H9 (cell line): ENCODE results near the gene MLLT3. TPM values are rescaled to one million over a fixed set of nuclear protein-coding genes. Genes with fewer than 3 reads are reported as not detected.

ENCODE experiments used
- DNase-seq: peaks from one replicate; pipeline ENCODE4 v3.0.0-alpha.2; 2017
- H2AFZ ChIP-seq: one replicate; pipeline ENCODE4 v1.6.1; 2013; ENCODE audit warnings: mild to moderate bottlenecking, low read length, control low read depth, moderate library complexity
- H2AK5ac ChIP-seq: 2 replicates; pipeline ENCODE4 v1.6.1; 2013; ENCODE audit warnings: low read length, control low read depth, mixed read lengths; ENCODE audit not compliant: insufficient read length
- H2BK120ac ChIP-seq: one replicate; pipeline ENCODE4 v1.6.1; 2013; ENCODE audit warnings: low read depth, mild to moderate bottlenecking, low read length, control low read depth, inconsistent platforms; ENCODE audit not compliant: poor library complexity, severe bottlenecking
- H2BK12ac ChIP-seq: 2 replicates; pipeline ENCODE4 v1.6.1; 2013; ENCODE audit warnings: low read length, control low read depth, mixed read lengths, low read depth; ENCODE audit not compliant: insufficient read length
- H2BK15ac ChIP-seq: 2 replicates; pipeline ENCODE4 v1.6.1; 2013; ENCODE audit warnings: low read depth, low read length, control low read depth
- H2BK20ac ChIP-seq: one replicate; pipeline ENCODE4 v1.6.1; 2013; ENCODE audit warnings: low read depth, mild to moderate bottlenecking, low read length, control low read depth, inconsistent platforms; ENCODE audit not compliant: poor library complexity, severe bottlenecking
- H2BK5ac ChIP-seq: 2 replicates; pipeline ENCODE4 v1.6.1; 2013; ENCODE audit warnings: low read length, control low read depth, mixed read lengths; ENCODE audit not compliant: insufficient read length
- H3K14ac ChIP-seq: 2 replicates; pipeline ENCODE4 v1.6.1; 2013; ENCODE audit warnings: low read length, control low read depth; ENCODE audit not compliant: insufficient read depth
- H3K18ac ChIP-seq: 2 replicates; pipeline ENCODE4 v1.6.1; 2013; ENCODE audit warnings: low read depth, mild to moderate bottlenecking, mixed read lengths, low read length, control low read depth; ENCODE audit not compliant: insufficient read length
- H3K23ac ChIP-seq: 2 replicates; pipeline ENCODE4 v1.6.1; 2013; ENCODE audit warnings: low read length, control low read depth, mixed read lengths, low read depth; ENCODE audit not compliant: insufficient read length
- H3K23me2 ChIP-seq: 2 replicates; pipeline ENCODE4 v1.6.1; 2013; ENCODE audit warnings: low read depth, mild to moderate bottlenecking, mixed read lengths, low read length, control low read depth; ENCODE audit not compliant: insufficient read length, poor library complexity, severe bottlenecking
- H3K27ac ChIP-seq: 2 replicates; pipeline ENCODE4 v1.5.1; 2013; ENCODE audit warnings: low read length, control low read depth, mixed read lengths, low read depth; ENCODE audit not compliant: insufficient read length
- H3K27me3 ChIP-seq: 2 replicates; pipeline ENCODE4 v1.6.1; 2013; ENCODE audit warnings: low read length, control low read depth, inconsistent platforms; ENCODE audit not compliant: insufficient read depth
- H3K4ac ChIP-seq: 2 replicates; pipeline ENCODE4 v1.6.1; 2013; ENCODE audit warnings: low read depth, mild to moderate bottlenecking, control low read depth, inconsistent platforms, low read length, moderate library complexity
- H3K4me1 ChIP-seq: 2 replicates; pipeline ENCODE4 v1.6.1; 2013; ENCODE audit warnings: low read length, control low read depth, inconsistent platforms; ENCODE audit not compliant: insufficient read depth
- H3K4me2 ChIP-seq: 2 replicates; pipeline ENCODE4 v1.6.1; 2013; ENCODE audit warnings: low read length, control low read depth, mixed read lengths; ENCODE audit not compliant: insufficient read length, insufficient read depth
- H3K56ac ChIP-seq: 2 replicates; pipeline ENCODE4 v1.6.1; 2013; ENCODE audit warnings: low read depth, mild to moderate bottlenecking, mixed read lengths, low read length, control low read depth; ENCODE audit not compliant: insufficient read length
- H3K79me1 ChIP-seq: 2 replicates; pipeline ENCODE4 v1.6.1; 2013; ENCODE audit warnings: low read depth, mild to moderate bottlenecking, moderate library complexity, low read length, control low read depth, inconsistent platforms; ENCODE audit not compliant: insufficient read depth, poor library complexity, severe bottlenecking
- H3K79me2 ChIP-seq: 2 replicates; pipeline ENCODE4 v1.6.1; 2013; ENCODE audit warnings: low read length, control low read depth, inconsistent platforms; ENCODE audit not compliant: insufficient read depth
- H3K9ac ChIP-seq: 2 replicates; pipeline ENCODE4 v1.6.1; 2013; ENCODE audit warnings: low read length, control low read depth, mixed read lengths; ENCODE audit not compliant: insufficient read length; ENCODE audit errors: extremely low read depth
- H3K9me3 ChIP-seq: one replicate; pipeline ENCODE4 v1.6.1; 2013; ENCODE audit warnings: low read depth, low read length, inconsistent platforms; ENCODE audit not compliant: control insufficient read depth
- H3T11ph ChIP-seq: one replicate; pipeline ENCODE4 v1.6.1; 2013; ENCODE audit warnings: mild to moderate bottlenecking, low read length, control low read depth, inconsistent platforms
- H4K20me1 ChIP-seq: one replicate; pipeline ENCODE4 v1.6.1; 2013; ENCODE audit not compliant: control insufficient read depth, insufficient read length, insufficient read depth
- H4K5ac ChIP-seq: 2 replicates; pipeline ENCODE4 v1.6.1; 2013; ENCODE audit warnings: low read depth, mild to moderate bottlenecking, mixed read lengths, low read length, control low read depth; ENCODE audit not compliant: insufficient read length
- H4K8ac ChIP-seq: replicated peaks from 2 replicates; pipeline ENCODE4 v1.6.1; 2013; ENCODE audit warnings: low read length, control low read depth, mixed read lengths, low read depth; ENCODE audit not compliant: insufficient read length
- H4K91ac ChIP-seq: 2 replicates; pipeline ENCODE4 v1.6.1; 2013; ENCODE audit warnings: low read depth, mild to moderate bottlenecking, moderate library complexity, mixed read lengths, low read length, control low read depth; ENCODE audit not compliant: insufficient read length
- H3K27ac Mint-ChIP-seq, 3 experiments: 2 replicates in 2 of 3; 3 replicates in 1 of 3; pipeline ENCODE4 v1.8.0; 2020 to 2021; ENCODE audit warnings: mixed read lengths in 3 of 3, mild to moderate bottlenecking in 1 of 3, moderate library complexity in 1 of 3
- H3K27me3 Mint-ChIP-seq: 2 replicates; pipeline ENCODE4 v1.8.0; 2021; ENCODE audit warnings: low read depth, mild to moderate bottlenecking, moderate library complexity, mixed read lengths
- H3K36me3 Mint-ChIP-seq, 3 experiments: 2 replicates in 2 of 3; 3 replicates in 1 of 3; pipeline ENCODE4 v1.8.0; 2020 to 2021; ENCODE audit warnings: low read depth in 3 of 3, mixed read lengths in 3 of 3; ENCODE audit not compliant: insufficient read depth in 1 of 3
- H3K4me1 Mint-ChIP-seq, 2 experiments: 2 replicates each; pipeline ENCODE4 v1.8.0; 2020; ENCODE audit warnings: mixed read lengths in 2 of 2
- H3K4me3 Mint-ChIP-seq, 2 experiments: 2 replicates in 1 of 2; 3 replicates in 1 of 2; pipeline ENCODE4 v1.8.0; 2020 to 2021; ENCODE audit warnings: mild to moderate bottlenecking in 2 of 2, mixed read lengths in 2 of 2, moderate library complexity in 1 of 2
- H3K9me3 Mint-ChIP-seq, 2 experiments: 2 replicates in 1 of 2; 3 replicates in 1 of 2; pipeline ENCODE4 v1.8.0; 2020; ENCODE audit warnings: mild to moderate bottlenecking in 2 of 2, mixed read lengths in 2 of 2, moderate library complexity in 1 of 2
- WGBS: extraction: QIAGEN DNeasy Blood & Tissue Kit; methylation state at CpG from one replicate; pipeline ENCODE4 v1.1.7; 2013; ENCODE audit warnings: missing lambda C conversion rate, low lambda C conversion rate, mixed read lengths; ENCODE audit not compliant: insufficient read length; ENCODE audit errors: extremely low coverage; 5-methylcytosine and 5-hydroxymethylcytosine counted together
- total RNA-seq: library from RNA; stranded (reverse); gene quantifications from 2 replicates; pipeline ENCODE4 v1.2.1, GENCODE V29; 2021
- TF ChIP-seq, protein P1 (sequence below): fragments of 200-600 bp; sonication (generic); conservative IDR thresholded peaks from 3 replicates; pipeline ENCODE4 v1.8.0; 2021; ENCODE audit warnings: antibody characterized with exemption, mild to moderate bottlenecking

MLLT3 gene
- total RNA-seq, 1 experiment from 2014 or later, result 3.9 TPM

DNA sequence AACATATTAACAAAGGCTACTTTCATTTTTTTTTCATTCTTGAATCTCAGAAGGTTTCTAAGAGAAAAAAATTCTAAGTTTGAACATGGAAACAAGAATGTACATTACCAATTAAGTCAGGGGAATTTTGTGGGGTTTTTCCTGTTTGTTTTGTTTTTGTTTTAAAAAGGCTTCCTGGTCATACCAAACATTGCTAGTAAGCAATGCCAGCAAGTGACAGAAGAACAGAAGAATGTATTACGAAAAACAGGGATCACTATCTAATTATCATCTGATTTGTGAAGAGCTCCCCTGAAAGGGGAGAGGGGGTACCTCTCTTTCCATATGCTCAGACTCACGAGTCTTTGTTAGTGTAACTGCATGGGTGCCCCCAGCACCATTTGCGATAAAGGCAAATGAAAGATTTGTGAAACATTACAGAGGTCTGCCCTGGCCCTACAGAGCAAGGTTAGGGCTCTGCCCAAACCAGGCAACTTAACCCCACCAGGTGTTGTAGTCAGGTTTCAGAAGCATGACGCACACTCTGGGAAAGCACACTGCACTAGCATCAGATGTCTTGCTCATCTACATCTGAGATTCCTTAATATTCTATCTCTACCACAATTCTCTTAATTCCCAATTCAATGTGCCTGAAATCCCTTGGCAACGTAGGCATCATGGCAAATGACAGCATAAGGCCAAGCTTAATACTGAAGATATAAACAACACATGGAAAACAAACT is 268.2 kb downstream of the MLLT3 start:
- Histone ChIP-seq H2AK5ac (peak overlapping the region; percentile 21), H4K20me1 (no peaks in the 10 kb centered on the region), H3K79me2 (no peaks in the 10 kb centered on the region), H2BK15ac (no peak overlapping the region), H3K23ac (no peak overlapping the region), H3K9me3 (no peaks in the 10 kb centered on the region), H3K23me2 (no peaks in the 10 kb centered on the region), H3K4me2 (no peak overlapping the region), H3K9ac (no peak overlapping the region), H3K4me1 (peaks cover 4% of the 10 kb centered on the region; the same call in 1 of the 2 replicates), H4K5ac (no peak overlapping the region), H3T11ph (no peak overlapping the region), H2BK5ac (no peak overlapping the region), H3K79me1 (no peaks in the 10 kb centered on the region), H2BK12ac (no peak overlapping the region), H3K27ac (no peak overlapping the region), H3K56ac (no peak overlapping the region), H4K8ac (no peak overlapping the region), H4K91ac (no peak overlapping the region), H3K14ac (no peak overlapping the region), H2AFZ (no peak overlapping the region), H3K4ac (no peak overlapping the region), H3K27me3 (no peaks in the 10 kb centered on the region; the same call in 1 of the 2 replicates), H3K18ac (no peak overlapping the region), H2BK120ac (no peak overlapping the region), H2BK20ac (no peak overlapping the region)
- no peak for DNase-seq
- WGBS, result no CpG with 5 or more reads among the region's 5 CpGs
- Mint-ChIP-seq H3K4me1 (peaks cover 33 to 38% of the 10 kb centered on the region in 2 experiments), H3K9me3 (no peaks in the 10 kb centered on the region), H3K4me3 (no peak overlapping the region), H3K36me3 (no peaks in the 10 kb centered on the region), H3K27me3 (no peaks in the 10 kb centered on the region), H3K27ac (0 out of 7 replicates have a peak overlapping the region, but pooled peaks of 1 of the 3 experiments have one; percentile 2)
- TF ChIP-seq, protein P1, sequence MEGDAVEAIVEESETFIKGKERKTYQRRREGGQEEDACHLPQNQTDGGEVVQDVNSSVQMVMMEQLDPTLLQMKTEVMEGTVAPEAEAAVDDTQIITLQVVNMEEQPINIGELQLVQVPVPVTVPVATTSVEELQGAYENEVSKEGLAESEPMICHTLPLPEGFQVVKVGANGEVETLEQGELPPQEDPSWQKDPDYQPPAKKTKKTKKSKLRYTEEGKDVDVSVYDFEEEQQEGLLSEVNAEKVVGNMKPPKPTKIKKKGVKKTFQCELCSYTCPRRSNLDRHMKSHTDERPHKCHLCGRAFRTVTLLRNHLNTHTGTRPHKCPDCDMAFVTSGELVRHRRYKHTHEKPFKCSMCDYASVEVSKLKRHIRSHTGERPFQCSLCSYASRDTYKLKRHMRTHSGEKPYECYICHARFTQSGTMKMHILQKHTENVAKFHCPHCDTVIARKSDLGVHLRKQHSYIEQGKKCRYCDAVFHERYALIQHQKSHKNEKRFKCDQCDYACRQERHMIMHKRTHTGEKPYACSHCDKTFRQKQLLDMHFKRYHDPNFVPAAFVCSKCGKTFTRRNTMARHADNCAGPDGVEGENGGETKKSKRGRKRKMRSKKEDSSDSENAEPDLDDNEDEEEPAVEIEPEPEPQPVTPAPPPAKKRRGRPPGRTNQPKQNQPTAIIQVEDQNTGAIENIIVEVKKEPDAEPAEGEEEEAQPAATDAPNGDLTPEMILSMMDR, result no peak
